ENCODE data around the gene LRRC9.
"Not testable (repeated sequence)": the region's sequence is repeated elsewhere in the genome, so short reads cannot be mapped to it uniquely, and the experiment has no call there.

Gene LRRC9

GRCh38 chr14:60051721-60052221 is 131.8 kb downstream of the LRRC9 start:
- no peak for DNase-seq (ENCODE audit: low read depth, low spot score)
- H3K27ac ChIP-seq: no peak overlapping the region

GRCh38 chr14:60058087-60058486 is 138.1 kb downstream of the LRRC9 start:
- H3K27ac ChIP-seq: no peak overlapping the region
- no peak for DNase-seq (ENCODE audit: low read depth, low spot score)

- no peak overlapping the region for H3K27ac ChIP-seq
Measured at GRCh38 chr14:60061371-60061770, 141.4 kb downstream of the LRRC9 start.

GRCh38 chr14:60064491-60065072 is 144.6 kb downstream of the LRRC9 start:
- DNase-seq (ENCODE audit: low read depth, low spot score): no peak
- H3K27ac ChIP-seq: no peak overlapping the region

More at GRCh38 chr14:60061371-60061770, 141.4 kb downstream of the LRRC9 start:
- DNase-seq (ENCODE audit: low read depth, low spot score): no peak

GRCh38 chr14:60067882-60068281 is 147.9 kb downstream of the LRRC9 start:
- H3K27ac ChIP-seq: no peak overlapping the region
- no peak for DNase-seq (ENCODE audit: low read depth, low spot score)

GRCh38 chr14:60079723-60080122 is 159.8 kb downstream of the LRRC9 start:
- H3K27ac ChIP-seq: no peak overlapping the region
- DNase-seq (ENCODE audit: low read depth, low spot score): no peak

GRCh38 chr14:60085085-60085484 is 165.1 kb downstream of the LRRC9 start:
- peak; percentile 20 for DNase-seq (ENCODE audit: low read depth, low spot score)
- H3K27ac ChIP-seq: no peak overlapping the region

- DNase-seq (ENCODE audit: low read depth, low spot score): no peak
- no peak overlapping the region for H3K27ac ChIP-seq
Measured at GRCh38 chr14:60085693-60086092, 165.7 kb downstream of the LRRC9 start.

GRCh38 chr14:60087668-60088067 is 167.7 kb downstream of the LRRC9 start:
- no peak for DNase-seq (ENCODE audit: low read depth, low spot score)
- no peak overlapping the region for H3K27ac ChIP-seq

GRCh38 chr14:60089221-60089620 is 169.3 kb downstream of the LRRC9 start:
- no peak for DNase-seq (ENCODE audit: low read depth, low spot score)

GRCh38 chr14:60090864-60091519 is 171.0 kb downstream of the LRRC9 start:
- peak overlapping the region; percentile 97 for H3K27ac ChIP-seq
- DNase-seq (ENCODE audit: low read depth, low spot score): no peak

More at GRCh38 chr14:60089221-60089620, 169.3 kb downstream of the LRRC9 start:
- no peak overlapping the region for H3K27ac ChIP-seq

- H3K27ac ChIP-seq: peak within 1 kb of the TSS; percentile 97
- peak; percentile 92 for DNase-seq (ENCODE audit: low read depth, low spot score)
Measured at GRCh38 chr14:60091550-60092525, 171.9 kb downstream of the LRRC9 start, which contains the start of gene PCNX4. Gene PCNX4, plus strand, starts transcription at chr14:60091923. Its CDS starts 15,716 bp downstream, at chr14:60107639.

GRCh38 chr14:60092526-60092920 is 172.6 kb downstream of the LRRC9 start:
- no peak for DNase-seq (ENCODE audit: low read depth, low spot score)
- H3K27ac ChIP-seq: peak overlapping the region; percentile 97

- no peak for DNase-seq (ENCODE audit: low read depth, low spot score)
- H3K27ac ChIP-seq: peak overlapping the region; percentile 97
Measured at GRCh38 chr14:60093080-60093479, 173.1 kb downstream of the LRRC9 start.

- peak overlapping the region; percentile 97 for H3K27ac ChIP-seq
- no peak for DNase-seq (ENCODE audit: low read depth, low spot score)
Measured at GRCh38 chr14:60093606-60094005, 173.7 kb downstream of the LRRC9 start.

GRCh38 chr14:60094306-60094897 is 174.5 kb downstream of the LRRC9 start:
- no peak for DNase-seq (ENCODE audit: low read depth, low spot score)
- H3K27ac ChIP-seq: peak overlapping the region; percentile 97

GRCh38 chr14:60095231-60095630 is 175.3 kb downstream of the LRRC9 start:
- no peak for DNase-seq (ENCODE audit: low read depth, low spot score)
- H3K27ac ChIP-seq: peak overlapping the region; percentile 97

- H3K27ac ChIP-seq: peak overlapping the region; percentile 97
- DNase-seq (ENCODE audit: low read depth, low spot score): peak; percentile 39
Measured at GRCh38 chr14:60095781-60096450, 176.0 kb downstream of the LRRC9 start.

GRCh38 chr14:60097974-60098373 is 178.0 kb downstream of the LRRC9 start:
- DNase-seq (ENCODE audit: low read depth, low spot score): no peak
- H3K27ac ChIP-seq: no peak overlapping the region

- DNase-seq (ENCODE audit: low read depth, low spot score); H3K27ac ChIP-seq: not testable (repeated sequence)
Measured at GRCh38 chr14:60099855-60100254, 179.9 kb downstream of the LRRC9 start.

Measured in epithelial cell of prostate (primary cell).